HG02943 (cell line): ENCODE results near the gene TAGLN3.
A peak's percentile ranks its signal among the peaks of the same experiment; 100 is the strongest.

Experiments used
- ATAC-seq: cut with Tn5 transposase; IDR thresholded peaks from one replicate; pipeline ENCODE4 v1.9.1; 2021; ENCODE audit warnings: mild to moderate bottlenecking, low read depth, moderate library complexity; ENCODE audit not compliant: unreplicated experiment

Gene TAGLN3

GRCh38 chr3:112042842-112043280 is 44.1 kb downstream of the TAGLN3 start:
- no peak for ATAC-seq

- ATAC-seq, result peak; percentile 97
Observed at GRCh38 chr3:112043621-112044201, 45.0 kb downstream of the TAGLN3 start.

GRCh38 chr3:112046599-112046998 is 47.9 kb downstream of the TAGLN3 start:
- ATAC-seq, result no peak

- no peak for ATAC-seq
Observed at GRCh38 chr3:112047264-112047663, 48.5 kb downstream of the TAGLN3 start.

- no peak for ATAC-seq
Observed at GRCh38 chr3:112048911-112049310, 50.2 kb downstream of the TAGLN3 start.

- ATAC-seq, result no peak
Observed at GRCh38 chr3:112053229-112053628, 54.5 kb downstream of the TAGLN3 start.

GRCh38 chr3:112056451-112056929 is 57.8 kb downstream of the TAGLN3 start:
- no peak for ATAC-seq

GRCh38 chr3:112059497-112059896 is 60.8 kb downstream of the TAGLN3 start:
- no peak for ATAC-seq

GRCh38 chr3:112061152-112061551 is 62.4 kb downstream of the TAGLN3 start:
- ATAC-seq, result no peak
